H1 (cell line): ENCODE data around the gene SMARCB1. TPM values are rescaled to one million over a fixed set of nuclear protein-coding genes. Genes with fewer than 3 reads are reported as not detected.
A peak's percentile ranks its signal among the peaks of the same experiment; 100 is the strongest.

ENCODE experiments used
- ASH2L ChIP-seq: fragments of 200-600, 300-600 bp; sonication (generic); IDR thresholded peaks from one replicate; pipeline ENCODE4 v1.7.1; 2017; ENCODE audit warnings: low read length
- BACH1 ChIP-seq: IDR thresholded peaks from 2 replicates; pipeline ENCODE4 v1.6.1; 2012; ENCODE audit warnings: low read length, improper control_type of control experiment
- CREB1 ChIP-seq: IDR thresholded peaks from 2 replicates; pipeline ENCODE4 v1.6.1; 2012; ENCODE audit warnings: inconsistent platforms
- E2F6 ChIP-seq: IDR thresholded peaks from 2 replicates; pipeline ENCODE4 v1.6.1; 2012; ENCODE audit warnings: inconsistent platforms
- EZH2 ChIP-seq: fragments of 200-600 bp; sonication (generic); IDR thresholded peaks from 2 replicates; pipeline ENCODE4 v1.7.1; 2012; ENCODE audit warnings: low read depth, mild to moderate bottlenecking, moderate library complexity, low read length, inconsistent platforms; ENCODE audit not compliant: severe bottlenecking
- FOSL1 ChIP-seq: IDR thresholded peaks from 2 replicates; pipeline ENCODE4 v1.6.1; 2011; ENCODE audit warnings: mild to moderate bottlenecking, low read depth, low read length, moderate library complexity; ENCODE audit not compliant: insufficient read depth
- HDAC2 ChIP-seq, 2 experiments: fragments of 300-600 bp in 1 of 2; sonication (generic) in 1 of 2; IDR thresholded peaks; 2 replicates each; pipeline ENCODE4 v1.6.1; 2011 to 2012; ENCODE audit warnings: low read depth in 2 of 2, low read length in 2 of 2, mild to moderate bottlenecking in 2 of 2, moderate library complexity in 2 of 2, borderline replicate concordance in 1 of 2, inconsistent platforms in 1 of 2
- HDAC6 ChIP-seq: IDR thresholded peaks from one replicate; pipeline ENCODE4 v1.7.1; 2012; ENCODE audit warnings: low read depth, mild to moderate bottlenecking, inconsistent platforms, low read length, moderate library complexity
- KDM4A ChIP-seq: IDR thresholded peaks from one replicate; pipeline ENCODE4 v1.7.1; 2012; ENCODE audit warnings: low read depth, mild to moderate bottlenecking, moderate library complexity, low read length, inconsistent platforms; ENCODE audit not compliant: severe bottlenecking
- NRF1 ChIP-seq: IDR thresholded peaks from 2 replicates; pipeline ENCODE4 v1.6.1; 2011; ENCODE audit warnings: mild to moderate bottlenecking, low read depth, low read length, improper control_type of control experiment
- POLR2A ChIP-seq, 2 experiments: IDR thresholded peaks; 1 replicate in 1 of 2; 2 replicates in 1 of 2; pipeline ENCODE4 v1.6.1; 2011; ENCODE audit warnings: low read depth in 2 of 2, low read length in 2 of 2, mild to moderate bottlenecking in 2 of 2; ENCODE audit errors: control extremely low read depth in 1 of 2
- RFX5 ChIP-seq: IDR thresholded peaks from 2 replicates; pipeline ENCODE4 v1.6.1; 2011; ENCODE audit warnings: low read depth, low read length, improper control_type of control experiment, borderline replicate concordance
- SUZ12 ChIP-seq: fragments of 200-600 bp; sonication (generic); IDR thresholded peaks from 2 replicates; pipeline ENCODE4 v1.6.1; 2012; ENCODE audit warnings: mild to moderate bottlenecking, inconsistent platforms, low read length, moderate library complexity, mixed read lengths
- TBP ChIP-seq: IDR thresholded peaks from 2 replicates; pipeline ENCODE4 v1.6.1; 2011; ENCODE audit warnings: low read depth, low read length, improper control_type of control experiment
- TCF12 ChIP-seq: IDR thresholded peaks from 2 replicates; pipeline ENCODE4 v1.6.1; 2011; ENCODE audit warnings: low read depth, mild to moderate bottlenecking, low read length
- ZNF274 ChIP-seq: IDR thresholded peaks from 2 replicates; pipeline ENCODE4 v1.7.0; 2012; ENCODE audit warnings: low read length, borderline replicate concordance; ENCODE audit errors: extremely low read depth
- polyA plus RNA-seq, 7 experiments: library from polyadenylated mRNA; depleted of rRNA in 3 of 7; stranded (reverse) in 5 of 7; unstranded in 2 of 7; fragments of >200 nt in 5 of 7; fragments of 200-250 nt in 2 of 7; gene quantifications; 1 replicate in 5 of 7; 2 replicates in 1 of 7; 4 replicates in 1 of 7; pipeline versions ENCODE4 v1.2.1 to v1.2.3, GENCODE V29; 2011 to 2013; ENCODE audit warnings: missing spikeins in 2 of 7, mixed read lengths in 2 of 7
- total RNA-seq: library from RNA; stranded (reverse); fragmentation: NEBNext Ultra II Directional; extraction: Animal tissue kit (Norgen Biotek cat#: 25700); gene quantifications from 2 replicates; pipeline ENCODE4 v1.2.1, GENCODE V29; 2021

The SMARCB1 gene
- total and polyA plus RNA-seq, 2 of the 8 experiments (the other 6 are each of a cell fraction or from before 2014, with no cell fraction given) = 116 to 145 TPM

DNA sequence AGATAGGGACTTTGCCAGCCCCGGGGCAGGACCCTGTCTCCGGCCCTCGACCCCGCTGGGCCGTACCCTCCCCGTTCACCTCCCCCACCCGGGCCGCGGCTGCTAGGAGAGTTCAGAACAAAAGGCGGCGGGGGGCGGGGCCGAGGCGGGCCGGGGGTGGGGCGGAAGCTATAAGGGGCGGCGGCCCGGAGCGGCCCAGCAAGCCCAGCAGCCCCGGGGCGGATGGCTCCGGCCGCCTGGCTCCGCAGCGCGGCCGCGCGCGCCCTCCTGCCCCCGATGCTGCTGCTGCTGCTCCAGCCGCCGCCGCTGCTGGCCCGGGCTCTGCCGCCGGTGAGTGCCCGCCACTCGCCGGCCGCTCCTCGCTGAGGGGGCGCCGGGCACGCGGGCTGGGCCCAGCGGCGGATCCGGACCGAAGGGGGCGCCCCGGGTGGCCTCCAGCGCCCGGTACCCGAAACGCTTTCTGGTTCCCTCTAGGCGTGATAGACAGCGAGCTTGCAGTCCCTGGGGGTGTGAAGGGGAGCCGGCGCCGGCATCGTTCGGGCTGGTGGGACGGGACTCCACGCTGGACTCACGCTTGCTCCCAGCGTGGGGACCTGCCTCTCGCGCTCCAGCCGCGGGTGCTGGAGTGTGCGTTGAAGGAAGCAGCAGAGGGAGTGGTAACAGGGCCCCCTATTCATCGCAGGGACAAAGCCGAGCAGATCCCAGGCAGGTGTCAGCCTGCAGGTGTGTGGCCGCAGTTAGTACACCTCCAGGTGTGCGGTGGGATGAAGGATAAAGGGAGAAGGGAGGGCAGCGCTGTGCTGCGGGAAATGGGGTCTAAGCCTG, 13.9 kb upstream of the SMARCB1 start, which contains the start of gene MMP11 (continued):
- TF ChIP-seq KDM4A (peak; percentile 44), SUZ12 (peak; percentile 30; the same call in 1 of the 2 replicates), ZNF274 (no peak), NRF1 (no peak), RFX5 (no peak), EZH2 (peak; percentile 31), E2F6 (peak; percentile 41; the same call in 1 of the 2 replicates), HDAC6 (no peak), FOSL1 (no peak), CREB1 (no peak), BACH1 (peak; percentile 32; the same call in 1 of the 2 replicates), ASH2L (peak; percentile 41), TBP (no peak), HDAC2 (IDR thresholded peaks at IDR 0.05; ENCODE audit: borderline replicate concordance in 1 of 2, low read depth in 2 of 2, low read length in 2 of 2) (no peak; a peak in 1 of 4 replicates), TCF12 (0 out of 2 replicates have a peak, but pooled peaks have one; percentile 7), POLR2A (IDR thresholded peaks at IDR 0.05; ENCODE audit: control extremely low read depth in 1 of 2, low read depth in 2 of 2, low read length in 2 of 2) (no peak)
